ENCODE measurements around the gene GRAMD4. TPM values are rescaled to one million over a fixed set of nuclear protein-coding genes. Genes with fewer than 3 reads are reported as not detected.

Gene GRAMD4
- total RNA-seq, 2 donors from 2014 or later: 38.0 to 43.3 TPM

DNA sequence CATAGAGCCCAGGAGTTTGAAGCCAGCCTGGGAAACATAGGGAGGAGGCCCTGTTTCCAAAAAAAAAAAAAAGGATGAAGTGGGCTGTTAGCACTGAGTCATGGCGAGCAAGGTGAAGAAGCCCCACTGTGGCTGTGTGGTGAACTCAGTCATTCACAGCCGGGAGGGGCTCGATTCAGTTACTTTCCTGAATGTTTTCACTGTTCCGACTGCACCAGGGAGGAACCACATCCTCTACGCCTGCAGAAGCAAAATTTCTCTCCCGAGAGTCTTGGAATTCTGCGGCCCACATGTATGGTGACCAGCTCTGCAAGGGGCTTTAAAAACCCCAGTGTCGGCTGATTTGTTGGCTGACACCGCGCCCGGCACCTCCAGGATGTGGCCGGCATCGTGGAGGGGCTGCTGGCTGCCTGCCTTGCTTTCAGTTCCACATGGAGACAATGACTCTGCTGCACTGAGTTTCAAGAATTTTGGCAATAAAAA lies 27.8 kb upstream of the GRAMD4 start:
- Mint-ChIP-seq H3K27ac (peak overlapping the region; percentile 80), H3K27me3 (ENCODE audit: insufficient read depth) (no peaks in the 10 kb centered on the region), H3K4me3 (no peak overlapping the region), H3K4me1 (peaks cover 15% of the 10 kb centered on the region), H3K9me3 (no peaks in the 10 kb centered on the region), H3K36me3 (ENCODE audit: low read depth) (no peaks in the 10 kb centered on the region)
- H3K9me3 ChIP-seq (ENCODE audit: control insufficient read depth, low read length): no peaks in the 10 kb centered on the region
- H3K27ac ChIP-seq (ENCODE audit: low read depth, low read length): no peak overlapping the region
- no peak overlapping the region for H3K9ac ChIP-seq (ENCODE audit: extremely low read depth, low read length, poor library complexity, severe bottlenecking)
- H3K4me3 ChIP-seq (ENCODE audit: low read length): no peak overlapping the region
- DNase-seq: peak; percentile 56
- H3K4me1 ChIP-seq (ENCODE audit: control insufficient read depth, insufficient read depth, low read length): peaks cover 7% of the 10 kb centered on the region
- H3K36me3 ChIP-seq (ENCODE audit: control insufficient read depth, insufficient read depth, low read length): no peaks in the 10 kb centered on the region
- WGBS, 2 experiments (ENCODE audit: insufficient coverage in 1 of 2, insufficient read length in 1 of 2): 79 to 81% methylated on average over 12 to 13 of the region's 13 CpGs
- TF ChIP-seq, protein P1, sequence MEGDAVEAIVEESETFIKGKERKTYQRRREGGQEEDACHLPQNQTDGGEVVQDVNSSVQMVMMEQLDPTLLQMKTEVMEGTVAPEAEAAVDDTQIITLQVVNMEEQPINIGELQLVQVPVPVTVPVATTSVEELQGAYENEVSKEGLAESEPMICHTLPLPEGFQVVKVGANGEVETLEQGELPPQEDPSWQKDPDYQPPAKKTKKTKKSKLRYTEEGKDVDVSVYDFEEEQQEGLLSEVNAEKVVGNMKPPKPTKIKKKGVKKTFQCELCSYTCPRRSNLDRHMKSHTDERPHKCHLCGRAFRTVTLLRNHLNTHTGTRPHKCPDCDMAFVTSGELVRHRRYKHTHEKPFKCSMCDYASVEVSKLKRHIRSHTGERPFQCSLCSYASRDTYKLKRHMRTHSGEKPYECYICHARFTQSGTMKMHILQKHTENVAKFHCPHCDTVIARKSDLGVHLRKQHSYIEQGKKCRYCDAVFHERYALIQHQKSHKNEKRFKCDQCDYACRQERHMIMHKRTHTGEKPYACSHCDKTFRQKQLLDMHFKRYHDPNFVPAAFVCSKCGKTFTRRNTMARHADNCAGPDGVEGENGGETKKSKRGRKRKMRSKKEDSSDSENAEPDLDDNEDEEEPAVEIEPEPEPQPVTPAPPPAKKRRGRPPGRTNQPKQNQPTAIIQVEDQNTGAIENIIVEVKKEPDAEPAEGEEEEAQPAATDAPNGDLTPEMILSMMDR (conservative IDR thresholded peaks at IDR 0.05): no peak
- H3K27me3 ChIP-seq (ENCODE audit: control insufficient read depth, insufficient read depth, low read length, poor library complexity, severe bottlenecking): no peaks in the 10 kb centered on the region

DNA sequence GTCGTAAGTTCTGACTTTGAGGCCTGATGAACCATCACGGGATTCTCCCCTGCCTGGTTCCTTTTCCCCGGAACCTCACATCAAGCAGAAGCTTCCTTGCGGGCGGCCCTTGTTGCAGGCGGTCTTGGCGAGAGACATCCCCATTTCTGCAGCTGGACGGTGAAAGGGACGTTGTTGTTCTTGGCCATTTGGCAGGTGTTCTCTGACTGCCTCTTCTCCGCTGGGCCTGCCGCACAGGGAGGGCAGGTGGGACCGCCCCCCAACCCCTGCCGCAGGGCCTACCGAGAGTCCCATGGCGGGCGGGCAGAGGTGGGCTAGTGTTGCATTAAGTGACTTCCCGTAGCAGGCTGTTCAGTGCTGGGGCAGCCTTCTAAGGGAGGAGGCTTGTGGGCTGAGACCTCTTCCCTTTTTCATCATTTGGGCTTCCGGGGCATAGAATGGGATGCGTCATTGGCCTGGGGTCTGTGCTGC lies 26.9 kb upstream of the GRAMD4 start:
- Histone ChIP-seq H3K27me3 (ENCODE audit: control insufficient read depth, insufficient read depth, low read length, poor library complexity, severe bottlenecking) (no peaks in the 10 kb centered on the region), H3K4me1 (ENCODE audit: control insufficient read depth, insufficient read depth, low read length) (peaks cover 7% of the 10 kb centered on the region), H3K4me3 (ENCODE audit: low read length) (no peak overlapping the region), H3K27ac (ENCODE audit: low read depth, low read length) (no peak overlapping the region), H3K9ac (ENCODE audit: extremely low read depth, low read length, poor library complexity, severe bottlenecking) (no peak overlapping the region), H3K36me3 (ENCODE audit: control insufficient read depth, insufficient read depth, low read length) (no peaks in the 10 kb centered on the region), H3K9me3 (ENCODE audit: control insufficient read depth, low read length) (no peaks in the 10 kb centered on the region)
- Mint-ChIP-seq H3K4me3 (no peak overlapping the region), H3K4me1 (peaks cover 15% of the 10 kb centered on the region), H3K27me3 (ENCODE audit: insufficient read depth) (no peaks in the 10 kb centered on the region), H3K36me3 (ENCODE audit: low read depth) (no peaks in the 10 kb centered on the region), H3K9me3 (no peaks in the 10 kb centered on the region), H3K27ac (no peak overlapping the region)
- DNase-seq: no peak
- TF ChIP-seq, protein P1 (conservative IDR thresholded peaks at IDR 0.05): no peak
- 93 to 97% methylated on average over 14 to 18 of the region's 19 CpGs for WGBS, 2 experiments (ENCODE audit: insufficient coverage in 1 of 2, insufficient read length in 1 of 2)

DNA sequence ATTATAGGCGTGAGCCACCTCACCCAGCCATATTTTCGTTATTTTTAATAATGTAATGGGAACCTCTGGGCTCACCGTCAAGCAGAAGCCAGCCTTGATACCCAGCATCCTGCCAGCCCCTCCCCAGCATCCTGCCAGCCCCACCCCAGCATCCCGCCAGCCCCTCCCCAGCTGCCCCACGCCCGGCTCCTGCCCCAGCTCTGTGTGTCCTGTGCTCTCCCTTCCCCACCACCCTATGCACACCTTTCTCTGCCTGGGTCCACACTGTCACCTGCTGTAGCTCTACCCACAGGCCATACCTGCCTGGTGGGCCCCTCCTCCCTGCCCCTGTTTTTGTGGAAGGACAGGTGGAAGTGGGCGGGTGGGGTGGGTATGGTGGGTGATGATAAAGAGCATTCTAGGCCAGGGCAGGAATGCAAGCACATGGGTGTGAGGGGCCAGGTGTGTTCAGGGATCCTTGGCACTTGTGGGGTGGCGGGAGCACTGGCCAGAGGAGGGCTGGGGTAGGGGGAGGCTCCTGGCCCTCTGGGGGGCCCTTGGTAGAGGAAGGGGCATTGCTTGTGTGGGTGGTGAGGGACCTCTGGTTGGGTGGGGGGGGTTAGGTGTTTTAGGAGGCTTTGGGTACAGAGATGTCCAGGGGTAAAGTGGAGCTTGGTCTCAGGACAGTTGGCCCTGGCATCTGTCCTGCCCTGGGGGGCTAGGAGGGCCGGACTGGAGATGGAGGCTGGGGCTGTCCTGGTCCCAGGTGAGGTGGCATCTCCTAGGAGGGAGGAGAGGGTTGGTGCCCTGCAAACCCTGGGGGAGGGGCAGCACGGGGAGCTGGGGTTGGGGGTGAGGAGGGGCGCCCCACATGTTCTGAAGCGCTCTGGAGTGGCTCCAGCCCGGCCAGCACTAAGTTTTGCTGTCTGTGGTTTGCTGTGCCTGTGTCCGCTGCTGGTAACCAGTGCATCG lies 25.9 kb upstream of the GRAMD4 start:
- peaks cover 15% of the 10 kb centered on the region for H3K4me1 Mint-ChIP-seq
- WGBS, 2 experiments (ENCODE audit: insufficient coverage in 1 of 2, insufficient read length in 1 of 2): 89 to 90% methylated on average over 6 to 14 of the region's 15 CpGs
- H3K4me3 ChIP-seq (ENCODE audit: low read length): no peak overlapping the region
- H3K27me3 Mint-ChIP-seq (ENCODE audit: insufficient read depth): no peaks in the 10 kb centered on the region
- no peak overlapping the region for H3K27ac Mint-ChIP-seq
- H3K9me3 Mint-ChIP-seq: no peaks in the 10 kb centered on the region
- H3K27ac ChIP-seq (ENCODE audit: low read depth, low read length): no peak overlapping the region
- H3K27me3 ChIP-seq (ENCODE audit: control insufficient read depth, insufficient read depth, low read length, poor library complexity, severe bottlenecking): no peaks in the 10 kb centered on the region
- H3K4me1 ChIP-seq (ENCODE audit: control insufficient read depth, insufficient read depth, low read length): peaks cover 6% of the 10 kb centered on the region
- no peak overlapping the region for H3K4me3 Mint-ChIP-seq
- no peaks in the 10 kb centered on the region for H3K36me3 ChIP-seq (ENCODE audit: control insufficient read depth, insufficient read depth, low read length)
- no peaks in the 10 kb centered on the region for H3K36me3 Mint-ChIP-seq (ENCODE audit: low read depth)
- TF ChIP-seq, protein P1 (conservative IDR thresholded peaks at IDR 0.05): no peak
- no peak for DNase-seq
- H3K9ac ChIP-seq (ENCODE audit: extremely low read depth, low read length, poor library complexity, severe bottlenecking): no peak overlapping the region
- H3K9me3 ChIP-seq (ENCODE audit: control insufficient read depth, low read length): no peaks in the 10 kb centered on the region
